GM10847 (cell line): ENCODE data around the gene CDK2AP2.

ENCODE experiments used
- POLR2A ChIP-seq: IDR thresholded peaks from 2 replicates; pipeline ENCODE4 v1.6.1; 2011; ENCODE audit not compliant: insufficient read length; ENCODE audit errors: extremely low read depth

Gene CDK2AP2

DNA sequence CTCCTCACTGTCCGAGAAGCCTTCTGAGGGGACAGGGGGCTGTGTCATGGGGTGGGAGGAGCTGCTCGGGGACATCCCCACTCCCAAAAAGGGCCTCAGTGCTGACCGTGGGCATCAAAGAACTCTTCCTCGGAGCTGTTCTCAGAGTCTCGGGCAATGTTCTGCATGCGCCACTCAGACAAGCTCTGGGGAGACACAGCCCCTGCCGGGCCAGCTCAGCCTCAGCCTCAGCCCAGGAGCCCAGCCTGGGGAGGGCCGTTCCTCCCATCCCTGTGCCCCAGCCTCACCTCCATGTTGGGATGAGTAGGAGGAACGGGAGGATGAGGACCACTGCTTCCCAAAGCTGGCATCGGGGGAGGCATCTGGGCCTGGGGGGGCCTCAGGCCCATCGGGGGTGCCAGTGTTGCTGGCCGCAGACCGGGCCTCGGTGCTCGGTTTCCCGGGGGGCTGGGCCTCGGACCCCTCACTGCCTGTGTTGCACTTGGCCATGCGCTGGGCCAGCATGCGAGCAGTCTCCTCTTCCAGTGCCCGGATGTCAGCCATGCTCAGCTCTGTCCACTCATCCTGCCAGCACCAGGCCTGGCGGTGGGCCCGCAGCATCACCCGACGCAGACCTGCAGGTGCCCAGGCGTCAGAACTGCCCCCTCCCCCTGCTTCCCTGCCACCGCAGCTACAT lies 8.0 kb downstream of the CDK2AP2 start:
- TF ChIP-seq POLR2A = no peak

DNA sequence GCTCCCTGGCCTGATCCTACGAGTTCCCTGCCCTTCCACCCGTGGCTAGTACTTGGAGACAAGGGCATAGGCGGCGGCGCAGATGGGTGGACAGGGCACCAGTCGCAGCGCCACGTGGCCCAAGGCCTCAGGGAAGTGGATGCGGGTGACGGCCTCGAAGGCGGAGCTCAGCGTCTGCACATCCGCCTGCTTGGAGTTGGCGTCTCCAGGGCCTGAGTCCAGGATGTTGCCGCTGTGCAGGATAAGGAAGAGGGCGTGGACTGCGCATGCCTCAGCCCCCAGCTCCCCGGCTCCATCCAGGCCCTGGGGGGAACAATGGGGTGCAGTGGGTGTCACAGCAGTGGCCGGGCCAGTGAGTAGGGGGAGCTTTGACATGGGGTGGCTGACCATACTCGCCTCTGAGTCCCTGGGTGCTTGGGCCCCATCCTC lies 9.4 kb downstream of the CDK2AP2 start:
- TF ChIP-seq POLR2A = no peak

DNA sequence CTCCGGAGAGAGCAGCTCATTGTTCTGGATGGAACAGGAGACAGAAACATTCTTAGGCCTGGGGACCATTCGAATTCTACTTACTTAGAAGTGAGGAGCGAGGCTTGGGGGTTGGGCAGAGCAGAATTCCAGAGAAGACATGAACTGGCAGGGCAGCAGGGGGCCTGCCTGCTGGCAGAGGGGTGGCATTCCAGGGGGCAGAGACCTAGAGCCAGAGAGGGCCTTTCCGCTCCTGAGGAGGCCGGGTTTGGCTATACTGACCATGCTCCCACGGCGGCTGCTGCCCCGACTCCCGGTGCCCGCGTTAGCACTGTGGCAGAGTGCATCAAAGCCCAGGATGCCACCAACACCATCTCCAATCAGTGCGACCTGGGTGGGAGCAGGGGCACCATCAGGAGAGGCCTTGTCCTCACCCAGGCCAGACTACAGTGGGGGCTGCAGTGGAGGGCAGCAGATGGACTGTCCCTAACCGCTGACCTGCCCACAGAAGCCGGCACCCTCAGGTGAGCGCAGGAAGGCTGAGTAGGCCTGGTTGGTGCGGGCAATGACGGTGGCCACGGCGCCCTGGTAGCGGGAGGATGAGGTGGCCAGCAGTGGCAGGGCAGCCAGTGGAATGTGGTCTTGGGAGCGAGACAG lies 10.2 kb downstream of the CDK2AP2 start:
- no peak for TF ChIP-seq POLR2A

DNA sequence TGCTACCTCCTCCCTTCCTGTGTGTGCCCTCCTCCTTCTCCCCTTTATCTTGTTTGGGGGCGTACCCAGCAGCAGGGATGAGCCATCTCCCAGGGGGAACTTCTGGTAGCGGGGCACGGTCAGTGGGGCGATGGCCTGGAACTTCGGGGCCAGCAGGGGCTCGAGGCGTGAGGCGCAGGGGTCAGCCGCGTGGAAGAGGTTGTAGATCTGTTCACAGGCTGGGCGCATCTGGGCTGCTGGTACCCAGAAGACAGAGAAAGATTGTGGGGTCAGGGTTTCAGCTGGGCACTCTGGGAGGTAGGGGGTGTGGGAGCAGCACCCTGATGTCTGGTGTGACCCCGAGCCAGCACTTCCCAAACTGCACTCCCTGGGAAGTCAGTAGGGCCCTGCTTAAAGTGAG lies 11.8 kb downstream of the CDK2AP2 start:
- TF ChIP-seq POLR2A = no peak

DNA sequence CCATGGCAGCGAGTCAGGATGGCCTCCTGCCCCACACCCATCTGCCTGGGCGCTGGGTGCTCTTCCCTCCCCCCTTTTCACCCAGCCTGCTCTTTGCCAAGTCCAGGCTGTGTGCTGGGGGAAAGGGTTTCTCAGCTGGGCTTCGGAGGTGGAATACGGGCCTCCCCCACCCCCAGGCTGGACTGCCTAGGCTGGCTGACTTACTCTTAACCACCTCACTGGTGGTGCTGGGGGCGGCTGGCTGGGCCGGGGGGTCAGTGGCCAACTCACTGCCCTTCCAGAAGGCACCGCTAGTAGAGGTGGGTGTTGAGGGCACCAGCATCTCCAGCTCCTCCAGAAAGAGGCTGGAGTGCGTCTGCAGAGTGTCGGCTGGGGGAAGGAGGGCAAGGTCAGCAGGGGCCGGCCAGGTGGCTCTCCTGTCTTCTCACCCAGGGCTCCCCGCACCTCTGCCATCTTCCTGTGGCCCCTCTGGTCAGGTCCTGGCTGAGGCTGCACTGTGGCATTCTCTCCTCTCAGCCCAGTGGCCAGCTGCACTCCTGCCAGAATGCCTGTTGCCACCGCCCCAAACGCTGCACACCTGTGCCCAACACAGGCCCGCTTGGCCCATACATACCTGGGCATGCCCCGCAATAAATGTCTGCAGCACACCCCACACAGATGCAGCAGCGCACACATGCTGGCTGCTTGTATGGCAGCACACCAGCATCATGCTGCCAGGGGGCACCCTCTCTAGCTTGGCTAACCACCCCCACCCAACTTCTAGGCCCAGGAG lies 12.5 kb downstream of the CDK2AP2 start:
- no peak for TF ChIP-seq POLR2A

DNA sequence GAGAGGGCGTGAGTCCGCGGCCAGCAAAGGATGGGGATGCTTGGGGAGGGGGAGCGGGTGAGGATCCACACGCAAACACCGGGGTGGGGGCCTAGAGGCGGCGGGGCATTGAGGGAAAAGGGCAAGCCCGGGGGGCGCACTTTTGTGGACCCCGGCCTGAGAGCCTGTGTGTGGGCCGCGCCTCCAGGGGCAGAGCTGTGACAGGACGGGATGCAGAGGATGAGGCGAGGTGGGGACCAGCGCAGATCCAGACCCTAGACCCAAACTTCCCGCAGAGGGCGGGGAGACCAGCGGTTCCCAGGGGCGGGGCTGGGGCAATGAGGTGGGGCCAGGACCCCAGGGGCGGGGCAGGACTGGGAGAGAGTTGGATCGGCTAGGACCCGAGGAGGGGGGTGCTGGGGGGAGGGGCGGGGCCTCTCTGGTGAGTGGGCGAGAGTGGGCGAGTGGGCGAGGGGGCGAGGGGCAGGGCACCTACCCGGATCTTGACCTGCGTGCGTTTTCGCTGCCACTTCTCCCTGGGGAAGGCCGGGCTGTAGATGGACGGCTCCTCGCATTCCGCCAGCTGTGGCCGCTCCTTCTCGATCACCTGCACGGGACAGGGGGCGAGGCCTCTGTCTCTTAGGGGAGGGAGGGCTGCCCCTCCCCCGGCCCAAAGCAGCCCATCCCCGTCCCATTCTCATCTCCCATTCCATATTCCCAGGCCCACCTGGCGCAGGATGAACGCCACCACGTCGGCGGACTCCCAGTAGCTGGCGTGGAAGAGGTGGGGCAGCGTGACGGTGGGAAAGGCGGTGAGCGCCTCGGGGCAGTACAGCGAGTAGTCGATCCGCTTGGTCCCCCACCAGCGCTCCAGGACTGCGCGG lies 13.4 kb downstream of the CDK2AP2 start:
- no peak for TF ChIP-seq POLR2A

DNA sequence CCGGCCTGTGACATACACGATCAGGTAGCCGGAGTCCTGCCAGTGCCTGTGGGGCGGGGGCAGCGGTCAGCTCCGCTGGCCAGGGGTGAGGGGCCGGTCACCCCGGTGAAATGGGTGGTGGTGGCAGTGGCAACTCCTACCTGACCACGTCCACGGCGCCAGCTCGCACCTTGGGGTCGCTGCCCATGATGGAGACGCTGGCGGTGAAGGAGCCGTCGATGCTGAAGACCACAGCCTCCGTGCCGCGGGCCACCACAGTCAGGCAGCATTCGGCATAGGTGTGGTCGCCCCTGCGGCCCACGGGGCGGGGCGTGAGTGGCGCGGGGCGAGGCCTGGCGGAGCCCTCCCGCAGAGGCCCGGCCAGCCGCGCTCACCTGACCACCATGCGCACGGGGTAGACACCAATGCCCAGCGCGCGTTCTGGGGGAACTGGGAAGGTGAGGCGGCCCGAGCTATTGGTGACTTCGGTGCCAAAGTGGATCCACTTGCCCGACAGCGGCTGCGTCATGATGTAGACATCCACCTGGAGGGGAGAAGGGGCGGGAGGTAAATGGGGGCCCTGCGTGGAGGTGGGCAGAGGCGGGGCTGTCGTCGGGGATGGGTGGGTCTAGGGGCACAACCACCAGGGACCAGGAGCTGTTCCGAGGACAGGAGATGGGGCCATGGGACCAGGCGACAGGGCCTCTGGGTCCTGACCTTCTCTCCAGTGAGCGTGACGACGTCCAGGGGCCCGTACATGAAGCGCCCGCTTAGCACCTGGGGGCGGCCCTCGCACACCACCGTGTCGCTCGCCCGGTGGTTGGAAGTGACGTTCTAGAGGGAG lies 14.2 kb downstream of the CDK2AP2 start:
- no peak for TF ChIP-seq POLR2A

DNA sequence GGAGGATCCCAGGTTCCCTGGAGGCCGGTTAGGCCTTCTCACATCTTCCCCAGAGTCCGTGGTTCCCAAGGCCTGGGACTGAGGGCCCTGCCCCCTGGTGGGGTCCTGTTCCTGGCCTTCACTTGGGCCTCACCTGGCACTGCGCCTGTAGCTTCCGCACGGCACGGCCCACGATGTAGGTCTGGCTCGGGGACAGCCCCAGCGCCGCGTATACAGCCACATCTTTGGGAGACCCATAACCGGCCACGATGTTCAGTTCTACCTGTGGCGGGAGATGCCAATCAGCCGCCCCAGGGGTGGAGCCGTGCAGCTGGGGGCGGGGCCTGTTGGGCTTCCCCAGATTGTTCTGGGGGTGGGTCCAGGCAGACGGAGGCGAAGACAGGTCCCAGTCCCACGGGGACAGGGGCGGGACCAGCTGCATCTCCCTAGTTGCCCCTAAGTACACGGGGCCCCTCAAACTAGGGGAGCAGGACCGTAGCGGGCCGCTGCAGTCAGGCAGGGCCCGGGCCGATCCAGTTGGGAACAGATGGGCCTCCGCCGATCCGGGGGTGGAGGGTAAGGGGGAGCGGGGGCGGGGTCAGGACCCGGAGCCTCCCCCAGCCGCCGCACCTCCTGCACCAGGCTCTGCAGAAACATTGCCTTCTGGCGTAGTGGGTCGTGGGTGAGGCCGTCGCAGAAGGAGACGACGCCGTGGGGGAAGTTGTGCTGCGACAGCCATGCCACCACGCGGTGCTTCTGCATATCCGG lies 15.0 kb downstream of the CDK2AP2 start:
- TF ChIP-seq POLR2A = no peak

DNA sequence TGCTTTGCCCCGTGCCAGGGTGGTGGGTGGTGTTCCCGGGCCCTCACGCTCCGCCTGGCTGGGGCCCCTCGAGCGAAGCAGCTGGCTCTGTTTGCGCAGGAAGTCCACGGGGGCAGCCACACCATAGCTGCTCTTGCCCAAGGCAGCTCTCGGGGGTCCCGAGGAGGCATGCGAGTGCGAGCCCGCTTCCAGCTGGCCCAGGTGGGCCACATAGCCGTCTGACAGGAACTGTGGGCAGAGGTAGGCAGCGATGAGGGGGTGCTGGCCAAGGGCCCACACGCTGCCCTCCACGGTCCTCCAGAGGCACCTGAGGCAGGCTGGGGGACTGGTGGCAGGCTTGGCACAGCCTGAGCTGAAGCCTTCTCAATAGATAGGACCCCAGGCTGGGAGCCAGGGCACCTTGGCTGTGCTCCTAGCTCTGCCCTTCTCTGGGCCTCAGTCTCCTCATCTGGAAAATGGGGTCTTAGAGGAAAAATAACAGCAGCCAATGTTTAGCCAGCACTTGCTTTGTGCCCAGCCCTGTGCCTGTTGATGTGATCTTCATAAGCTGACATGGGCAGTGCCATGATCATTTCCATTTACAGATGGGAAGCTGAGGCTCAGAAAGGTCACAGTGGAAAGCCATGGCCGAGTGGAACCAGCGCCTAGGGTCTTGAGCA lies 15.8 kb downstream of the CDK2AP2 start:
- TF ChIP-seq POLR2A = no peak

DNA sequence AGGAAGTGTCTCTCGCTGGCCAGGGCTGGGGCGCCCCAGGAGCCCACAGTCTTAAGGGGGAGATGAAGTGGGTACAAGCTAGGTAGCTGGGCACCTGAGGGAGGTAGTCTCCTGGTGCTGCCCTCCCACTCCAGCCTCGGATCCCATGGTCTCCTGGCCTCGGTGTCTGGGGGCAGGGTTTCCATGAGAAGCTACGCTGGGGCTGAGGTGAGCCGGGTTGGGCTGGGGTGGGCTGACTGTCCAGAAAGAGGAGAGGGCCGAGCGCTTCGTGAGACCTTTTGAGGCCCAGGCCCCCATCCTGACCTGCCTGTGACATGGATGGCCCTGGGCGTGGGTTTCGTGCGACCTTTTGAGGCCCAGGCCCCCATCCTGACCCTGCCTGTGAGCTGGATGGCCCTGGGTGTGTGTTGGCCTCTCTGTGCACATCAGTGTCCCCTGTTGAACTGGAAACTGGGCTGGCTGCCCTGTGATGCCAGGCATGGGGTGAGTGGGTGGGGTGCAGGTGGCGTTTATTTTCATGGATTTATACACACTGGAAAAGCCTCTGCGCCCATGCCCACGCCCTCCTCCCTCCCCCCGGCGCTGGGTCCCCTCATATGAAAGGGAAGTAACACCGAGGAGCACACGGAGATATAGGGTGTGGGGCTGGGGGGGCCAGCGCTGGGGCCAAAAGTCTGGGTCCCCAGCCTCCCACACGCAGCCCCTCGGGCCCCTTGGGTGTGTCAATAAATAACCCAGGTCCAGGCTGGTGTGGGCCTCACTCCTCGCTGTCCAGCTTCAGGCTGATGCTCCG lies 16.5 kb downstream of the CDK2AP2 start:
- TF ChIP-seq POLR2A = no peak

DNA sequence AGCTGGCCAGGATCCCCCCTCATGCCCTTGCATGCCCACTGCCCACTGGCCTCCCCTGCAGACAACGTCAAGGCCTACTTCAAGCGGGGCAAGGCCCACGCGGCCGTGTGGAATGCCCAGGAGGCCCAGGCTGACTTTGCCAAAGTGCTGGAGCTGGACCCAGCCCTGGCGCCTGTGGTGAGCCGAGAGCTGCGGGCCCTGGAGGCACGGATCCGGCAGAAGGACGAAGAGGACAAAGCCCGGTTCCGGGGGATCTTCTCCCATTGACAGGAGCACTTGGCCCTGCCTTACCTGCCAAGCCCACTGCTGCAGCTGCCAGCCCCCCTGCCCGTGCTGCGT lies 17.3 kb downstream of the CDK2AP2 start:
- TF ChIP-seq POLR2A = no peak

DNA sequence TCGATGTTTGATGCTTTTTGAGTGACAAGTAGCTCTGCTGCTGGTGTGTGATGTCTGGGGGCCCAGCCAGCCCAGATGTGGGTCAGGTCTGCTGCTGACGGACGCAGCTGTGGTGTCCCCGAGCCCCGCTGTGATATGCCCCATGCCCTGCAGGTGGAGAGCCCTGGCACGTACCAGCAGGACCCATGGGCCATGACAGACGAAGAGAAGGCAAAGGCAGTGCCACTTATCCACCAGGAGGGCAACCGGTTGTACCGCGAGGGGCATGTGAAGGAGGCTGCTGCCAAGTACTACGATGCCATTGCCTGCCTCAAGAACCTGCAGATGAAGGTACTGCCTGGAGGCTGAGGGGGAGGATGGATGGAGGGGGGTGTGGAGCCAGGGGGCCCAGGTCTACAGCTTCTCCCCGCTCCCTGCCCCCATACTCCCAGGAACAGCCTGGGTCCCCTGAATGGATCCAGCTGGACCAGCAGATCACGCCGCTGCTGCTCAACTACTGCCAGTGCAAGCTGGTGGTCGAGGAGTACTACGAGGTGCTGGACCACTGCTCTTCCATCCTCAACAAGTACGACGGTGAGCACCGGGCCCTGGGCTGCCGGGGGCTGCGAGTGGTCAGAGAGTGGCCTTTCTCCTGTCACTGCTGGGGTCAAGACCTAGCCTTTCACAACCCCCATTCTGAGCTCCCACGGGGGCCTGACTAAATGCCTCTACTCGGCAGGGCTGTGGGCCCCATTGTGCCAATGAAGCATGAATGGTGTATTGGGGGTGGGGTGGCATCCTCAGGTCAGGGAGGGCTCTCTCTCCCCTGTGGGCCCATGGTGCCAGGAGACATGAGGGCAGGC lies 17.9 kb downstream of the CDK2AP2 start:
- TF ChIP-seq POLR2A = no peak
